PC-3 (cell line): ENCODE results near the gene SGSH.

Source experiments
- EZH2 ChIP-seq: fragments of 300-600 bp; sonication (generic); IDR thresholded peaks from one replicate; pipeline ENCODE4 v1.6.1; 2017; ENCODE audit warnings: antibody characterized with exemption, mild to moderate bottlenecking, low read length; ENCODE audit not compliant: unreplicated experiment
- TF ChIP-seq, protein P1 (sequence below): fragments of 300-600 bp; sonication (generic); conservative IDR thresholded peaks from 2 replicates; pipeline ENCODE4 v1.5.1; 2017; ENCODE audit warnings: antibody characterized with exemption, low read depth, mild to moderate bottlenecking, low read length

- TF ChIP-seq EZH2: no peak
- TF ChIP-seq, protein P1, sequence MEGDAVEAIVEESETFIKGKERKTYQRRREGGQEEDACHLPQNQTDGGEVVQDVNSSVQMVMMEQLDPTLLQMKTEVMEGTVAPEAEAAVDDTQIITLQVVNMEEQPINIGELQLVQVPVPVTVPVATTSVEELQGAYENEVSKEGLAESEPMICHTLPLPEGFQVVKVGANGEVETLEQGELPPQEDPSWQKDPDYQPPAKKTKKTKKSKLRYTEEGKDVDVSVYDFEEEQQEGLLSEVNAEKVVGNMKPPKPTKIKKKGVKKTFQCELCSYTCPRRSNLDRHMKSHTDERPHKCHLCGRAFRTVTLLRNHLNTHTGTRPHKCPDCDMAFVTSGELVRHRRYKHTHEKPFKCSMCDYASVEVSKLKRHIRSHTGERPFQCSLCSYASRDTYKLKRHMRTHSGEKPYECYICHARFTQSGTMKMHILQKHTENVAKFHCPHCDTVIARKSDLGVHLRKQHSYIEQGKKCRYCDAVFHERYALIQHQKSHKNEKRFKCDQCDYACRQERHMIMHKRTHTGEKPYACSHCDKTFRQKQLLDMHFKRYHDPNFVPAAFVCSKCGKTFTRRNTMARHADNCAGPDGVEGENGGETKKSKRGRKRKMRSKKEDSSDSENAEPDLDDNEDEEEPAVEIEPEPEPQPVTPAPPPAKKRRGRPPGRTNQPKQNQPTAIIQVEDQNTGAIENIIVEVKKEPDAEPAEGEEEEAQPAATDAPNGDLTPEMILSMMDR: no peak
These were observed 51.8 kb downstream of the SGSH start for GRCh38 chr17:80168371-80168770.
